ENCODE results near the gene ATP7B. TPM values are rescaled to one million over a fixed set of nuclear protein-coding genes. Genes with fewer than 3 reads are reported as not detected.

Gene ATP7B
- total RNA-seq, 4 donors from 2014 or later, result 4.6 to 12.1 (median 9.4) TPM

- TF ChIP-seq CTCF (IDR thresholded peaks at IDR 0.05; ENCODE audit: low read depth), result no peak
Observed at GRCh38 chr13:51892657-51893056, 118.6 kb downstream of the ATP7B start.

GRCh38 chr13:51887468-51887867, 123.8 kb downstream of the ATP7B start:
- no peak for TF ChIP-seq CTCF (IDR thresholded peaks at IDR 0.05; ENCODE audit: low read depth)

DNA sequence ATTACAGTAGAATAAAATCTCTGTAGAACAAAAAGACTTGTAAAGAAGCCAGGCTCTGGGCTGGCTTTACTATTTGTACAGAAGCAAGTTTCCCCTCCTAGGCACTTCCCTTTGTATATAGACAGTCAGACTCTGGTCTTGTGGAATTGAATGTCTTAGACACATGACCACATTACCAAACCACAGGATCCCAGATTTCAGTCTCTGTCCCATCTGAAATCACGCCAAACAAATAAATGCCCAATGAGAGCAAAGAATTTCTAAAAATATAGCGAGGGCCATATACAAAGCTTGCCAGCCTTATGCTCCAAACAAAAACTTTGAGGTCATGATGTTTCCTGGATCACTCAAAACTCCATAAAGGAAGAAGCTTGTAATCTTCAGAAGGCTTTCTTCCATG, 125.6 kb downstream of the ATP7B start:
- TF ChIP-seq CTCF (IDR thresholded peaks at IDR 0.05; ENCODE audit: low read depth), result no peak

DNA sequence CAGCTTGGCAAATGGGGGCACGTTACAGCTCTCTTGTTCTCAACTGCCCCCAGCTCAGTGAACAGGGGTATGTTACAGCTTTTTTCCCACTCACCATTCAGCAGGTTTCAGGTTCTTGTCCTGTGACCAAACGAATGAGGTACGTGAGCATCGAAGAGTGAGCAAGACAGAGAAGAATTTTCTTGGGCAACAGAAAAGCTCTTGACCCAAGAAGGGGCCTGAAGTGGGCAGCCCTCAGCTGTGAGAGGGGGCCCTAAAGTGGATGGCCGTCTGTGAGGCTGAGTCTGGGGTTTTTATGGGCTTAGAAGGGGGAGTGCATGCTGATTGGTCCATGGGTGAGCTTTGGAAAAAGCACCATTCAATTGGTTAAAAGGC, 128.0 kb downstream of the ATP7B start:
- no peak for TF ChIP-seq CTCF (IDR thresholded peaks at IDR 0.05; ENCODE audit: low read depth)

Other genes starting within 250 kb of the ATP7B start
- gene DHRS12, start 207.3 kb downstream of the ATP7B start, total RNA-seq, result 10 to 100 TPM; 22.3 to 47.8 (median 29.1) TPM
- gene TMEM272, start 166.3 kb downstream of the ATP7B start, total RNA-seq, result not detected
- gene CCDC70, start 149.5 kb downstream of the ATP7B start, total RNA-seq, result not detected
- gene ALG11, start 948 bp upstream of the ATP7B start, total RNA-seq, result 10 to 100 TPM; 18.9 to 39.5 (median 19.8) TPM
- 10 to 100 TPM; 12.9 to 22.0 (median 19.3) TPM for gene UTP14C, start 13.2 kb upstream of the ATP7B start, total RNA-seq
- gene NEK5, start 117.6 kb upstream of the ATP7B start, total RNA-seq, result under 1 TPM in 3 of 4 donors, not detected in 1; 0.16 to 0.22 (median 0.17) TPM
- 10 to 100 TPM; 14.1 to 47.8 (median 21.8) TPM for gene NEK3, start 148.1 kb upstream of the ATP7B start, total RNA-seq